Left kidney (tissue), 2 donors: ENCODE measurements around the gene CCDC85B. TPM values are rescaled to one million over a fixed set of nuclear protein-coding genes. Genes with fewer than 3 reads are reported as not detected.

Experiments used
- DNase-seq: peaks from one replicate; pipeline ENCODE4 v3.0.0-alpha.2; 2013
- polyA plus RNA-seq: library from polyadenylated mRNA; unstranded; fragments of 120-200 nt; gene quantifications from one replicate; pipeline ENCODE4 v1.2.1, GENCODE V29; 2013; ENCODE audit not compliant: insufficient read length

Gene CCDC85B
- polyA plus RNA-seq, 1 donor = 5.0 TPM

- DNase-seq = no peak
Measured at GRCh38 chr11:65931773-65932557, 41.5 kb downstream of the CCDC85B start.

- DNase-seq = no peak
Measured at GRCh38 chr11:65932558-65932919, 42.1 kb downstream of the CCDC85B start.

GRCh38 chr11:65934014-65934413 lies 43.5 kb downstream of the CCDC85B start:
- DNase-seq = no peak

GRCh38 chr11:65937766-65938165 lies 47.3 kb downstream of the CCDC85B start:
- no peak for DNase-seq

Other genes starting within 250 kb of the CCDC85B start
- gene RELA, start 227.8 kb upstream of the CCDC85B start, polyA plus RNA-seq = 49.6 TPM
- gene KAT5, start 178.4 kb upstream of the CCDC85B start, polyA plus RNA-seq = 71.7 TPM
- gene RNASEH2C, start 169.9 kb upstream of the CCDC85B start, polyA plus RNA-seq = 39.0 TPM
- gene AP5B1, start 109.7 kb upstream of the CCDC85B start, polyA plus RNA-seq = 7.6 TPM
- 11.0 TPM for gene OVOL1, start 103.6 kb upstream of the CCDC85B start, polyA plus RNA-seq
- 2.6 TPM for gene SNX32, start 56.7 kb upstream of the CCDC85B start, polyA plus RNA-seq
- gene CFL1, start 32.5 kb upstream of the CCDC85B start, polyA plus RNA-seq = 688 TPM
- gene MUS81, start 30.2 kb upstream of the CCDC85B start, polyA plus RNA-seq = 48.3 TPM
- 102 TPM for gene EFEMP2, start 17.9 kb upstream of the CCDC85B start, polyA plus RNA-seq
- 1.4 TPM for gene CTSW, start 10.8 kb upstream of the CCDC85B start, polyA plus RNA-seq
- 96.0 TPM for gene FIBP, start 2.2 kb upstream of the CCDC85B start, polyA plus RNA-seq
- not detected for gene FOSL1, start 9.7 kb downstream of the CCDC85B start, polyA plus RNA-seq
- 30.6 TPM for gene C11orf68, start 28.4 kb downstream of the CCDC85B start, polyA plus RNA-seq
- gene DRAP1, start 28.8 kb downstream of the CCDC85B start, polyA plus RNA-seq = 65.8 TPM
- 0.23 TPM for gene TSGA10IP, start 54.8 kb downstream of the CCDC85B start, polyA plus RNA-seq
- 48.6 TPM for gene SART1, start 71.1 kb downstream of the CCDC85B start, polyA plus RNA-seq
- gene EIF1AD, start 111.5 kb downstream of the CCDC85B start, polyA plus RNA-seq = 31.7 TPM
- 233 TPM for gene BANF1, start 111.8 kb downstream of the CCDC85B start, polyA plus RNA-seq
- not detected for gene CST6, start 121.3 kb downstream of the CCDC85B start, polyA plus RNA-seq
- not detected for gene CATSPER1, start 135.8 kb downstream of the CCDC85B start, polyA plus RNA-seq
- gene GAL3ST3, start 158.5 kb downstream of the CCDC85B start, polyA plus RNA-seq = 3.8 TPM
- 260 TPM for gene SF3B2, start 161.7 kb downstream of the CCDC85B start, polyA plus RNA-seq
- gene PACS1, start 179.6 kb downstream of the CCDC85B start, polyA plus RNA-seq = 61.5 TPM